Activated CD4-positive, alpha-beta T cell treated with anti-CD3 and anti-CD28 coated beads for 1 hour (primary cell): ENCODE data around the gene TRAF3IP1.
"Not testable (repeated sequence)": the region's sequence is repeated elsewhere in the genome, so short reads cannot be mapped to it uniquely, and the experiment has no call there.

ENCODE experiments used
- DNase-seq: peaks from one replicate; pipeline ENCODE4 v3.0.0-alpha.2; 2020

The TRAF3IP1 gene

DNA sequence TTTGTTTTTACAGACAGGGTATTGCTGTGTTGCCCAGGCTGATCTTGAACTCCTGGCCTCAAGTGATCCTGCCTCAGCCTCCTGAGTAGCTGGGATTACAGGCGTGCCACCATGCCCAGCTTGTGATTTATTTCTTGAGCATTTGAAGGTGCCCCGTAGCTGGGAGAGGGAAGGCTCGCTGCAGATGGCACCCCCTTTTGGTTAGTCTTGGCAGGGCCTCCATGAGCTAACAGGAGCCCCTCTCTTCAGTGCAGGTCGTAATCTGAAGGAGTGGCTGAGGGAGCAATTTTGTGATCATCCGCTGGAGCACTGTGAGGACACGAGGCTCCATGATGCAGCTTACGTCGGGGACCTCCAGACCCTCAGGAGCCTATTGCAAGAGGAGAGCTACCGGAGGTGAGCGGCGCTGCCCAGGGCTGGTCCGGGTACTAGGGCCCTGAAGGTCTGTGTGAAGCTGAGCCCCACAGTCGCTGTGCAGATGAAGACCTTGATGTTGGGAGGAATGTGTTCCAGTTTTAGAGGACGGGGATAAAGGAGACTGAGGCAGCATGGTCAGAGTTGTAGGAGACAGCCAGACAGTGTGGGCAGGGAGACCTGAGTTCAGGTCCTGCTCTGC, 113.1 kb downstream of the TRAF3IP1 start:
- DNase-seq: no peak

- DNase-seq: no peak
These were observed 113.9 kb downstream of the TRAF3IP1 start for GRCh38 chr2:238433941-238434845.

DNA sequence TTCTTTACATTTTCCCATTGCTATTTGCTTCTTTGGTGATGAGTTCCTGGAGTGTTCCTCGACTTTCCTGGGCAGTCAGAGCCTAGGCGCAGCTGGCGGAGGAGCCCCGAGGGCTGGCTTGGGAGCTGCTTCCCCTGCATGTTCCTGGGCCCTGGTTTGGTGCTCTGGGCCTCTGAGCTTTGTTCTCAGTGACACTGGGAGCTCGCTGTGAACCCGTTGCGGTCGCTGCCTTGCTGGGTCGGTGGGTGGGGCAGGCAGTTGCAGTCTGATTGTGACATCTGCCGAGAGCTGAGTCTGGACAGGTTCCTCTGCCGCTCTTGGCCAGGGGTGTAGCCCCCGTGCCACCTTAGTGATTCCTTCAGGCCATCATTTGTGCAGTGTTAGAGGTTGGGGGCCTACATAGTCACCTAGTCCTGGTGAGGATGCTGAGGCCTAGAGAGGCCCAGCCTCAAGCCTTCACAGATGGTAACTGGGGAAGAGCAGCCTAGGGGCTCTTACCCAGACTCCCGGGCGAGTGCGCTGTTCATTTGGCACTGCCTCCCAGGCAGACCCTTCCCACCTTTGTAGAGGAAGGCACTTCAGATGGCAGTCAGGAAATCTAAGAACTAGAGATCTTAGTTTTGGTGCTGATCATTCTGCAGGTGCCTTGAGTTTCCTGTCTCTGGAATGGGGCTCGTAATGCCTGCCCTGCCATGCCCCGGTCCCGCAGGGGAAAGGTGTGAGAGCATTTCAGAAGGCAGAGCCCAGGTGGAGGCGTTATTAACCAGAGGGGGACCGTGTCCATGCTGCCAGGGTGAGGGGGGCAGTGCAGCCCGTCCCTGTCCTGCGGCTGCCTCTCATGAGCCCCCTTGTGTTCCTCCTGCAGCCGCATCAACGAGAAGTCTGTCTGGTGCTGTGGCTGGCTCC, 114.8 kb downstream of the TRAF3IP1 start:
- no peak for DNase-seq

GRCh38 chr2:238435752-238436096, 115.4 kb downstream of the TRAF3IP1 start:
- DNase-seq: no peak

- no peak for DNase-seq
These were observed 118.8 kb downstream of the TRAF3IP1 start for GRCh38 chr2:238438856-238439849.

DNA sequence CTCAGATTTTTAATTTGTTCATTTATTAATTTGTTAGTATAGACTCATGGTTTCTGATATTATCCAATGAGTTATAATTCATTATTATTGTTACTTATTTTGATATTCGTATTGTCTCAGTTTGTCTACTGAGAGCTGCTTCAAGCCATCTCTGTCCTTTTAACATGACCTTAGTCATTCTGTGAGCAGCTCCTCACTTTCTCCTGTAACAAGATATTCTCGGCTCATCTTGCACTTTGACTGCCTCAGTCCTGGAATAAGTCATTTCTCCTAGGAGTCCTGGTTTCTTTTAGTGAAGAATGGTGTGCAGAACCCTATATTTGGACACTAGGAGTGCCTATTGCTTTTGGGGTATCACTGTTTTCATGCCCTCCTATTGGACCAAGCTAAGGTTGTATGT, 119.6 kb downstream of the TRAF3IP1 start:
- DNase-seq: no peak

DNA sequence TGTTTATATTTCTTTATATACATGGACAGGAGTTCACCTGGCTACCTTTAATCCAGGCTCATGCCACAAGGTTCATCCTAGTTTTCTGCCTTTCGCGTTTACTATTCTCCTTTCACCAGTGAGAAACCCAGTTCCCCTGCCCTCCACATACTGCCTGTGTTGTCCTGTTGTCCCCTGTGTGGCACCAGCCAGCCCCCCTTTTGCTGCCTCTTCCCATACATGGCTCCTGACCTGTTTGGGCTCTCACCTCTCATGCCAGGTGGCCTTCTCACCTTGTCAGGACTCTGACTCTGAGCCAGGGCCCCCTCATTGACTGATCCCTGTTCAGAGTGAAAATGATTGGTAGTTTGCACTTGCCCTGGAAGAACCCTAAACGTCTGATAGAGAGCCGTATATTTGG, 120.0 kb downstream of the TRAF3IP1 start:
- no peak for DNase-seq

- no peak for DNase-seq
These were observed 120.4 kb downstream of the TRAF3IP1 start for GRCh38 chr2:238440767-238441166.

- no peak for DNase-seq
These were observed 121.2 kb downstream of the TRAF3IP1 start for GRCh38 chr2:238441262-238442114.

- DNase-seq: not testable (repeated sequence)
These were observed 121.9 kb downstream of the TRAF3IP1 start for GRCh38 chr2:238442257-238442656.

- no peak for DNase-seq
These were observed 123.9 kb downstream of the TRAF3IP1 start for GRCh38 chr2:238444242-238444641.

- DNase-seq: no peak
These were observed 125.3 kb downstream of the TRAF3IP1 start for GRCh38 chr2:238445409-238446190.

GRCh38 chr2:238446371-238446770, 126.1 kb downstream of the TRAF3IP1 start:
- DNase-seq: no peak

- no peak for DNase-seq
These were observed 128.0 kb downstream of the TRAF3IP1 start for GRCh38 chr2:238448031-238448955.

GRCh38 chr2:238449241-238449640, 128.9 kb downstream of the TRAF3IP1 start:
- DNase-seq: no peak

DNA sequence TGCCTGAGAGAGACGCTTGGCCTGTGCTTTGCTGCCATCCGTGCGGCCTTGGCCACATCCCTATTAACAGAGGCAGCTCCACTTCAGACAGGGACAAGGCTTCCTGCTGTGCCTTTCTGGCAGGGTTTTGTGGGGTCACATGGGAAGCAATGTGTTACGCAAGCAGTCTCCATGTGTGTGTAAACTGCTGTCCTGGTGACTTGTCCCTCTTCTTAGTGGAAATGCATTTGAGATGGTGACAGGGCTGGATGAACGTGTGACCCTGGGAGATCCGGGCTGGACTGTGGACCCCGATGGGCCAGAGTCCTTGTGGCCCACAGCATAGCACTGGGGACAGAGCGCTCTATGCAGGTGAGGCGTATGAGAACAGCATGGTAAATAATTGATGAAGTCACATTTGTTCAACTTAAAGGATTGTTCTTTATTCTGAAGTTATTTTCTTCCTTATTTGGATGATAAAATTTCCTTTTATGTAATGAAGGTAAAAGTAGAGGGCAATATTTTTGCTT, 129.6 kb downstream of the TRAF3IP1 start:
- no peak for DNase-seq

- no peak for DNase-seq
These were observed 130.1 kb downstream of the TRAF3IP1 start for GRCh38 chr2:238450440-238450861.
